Eye (tissue), 1 donor: Measurements from ENCODE around the gene STK25.

Source experiments
- DNase-seq: peaks from one replicate; pipeline ENCODE4 v3.0.0-alpha.2; 2015

STK25 gene

GRCh38 chr2:241508240-241509154 lies at the start of gene STK25:
Gene STK25, minus strand, starts transcription at chr2:241508584. Its CDS starts 549 bp downstream, at chr2:241508035.
- peak; percentile 99 for DNase-seq

- DNase-seq = peak; percentile 58
Observed at GRCh38 chr2:241556746-241557145, 48.4 kb upstream of the STK25 start.

- DNase-seq = no peak
Observed at GRCh38 chr2:241555711-241556110, 47.3 kb upstream of the STK25 start.

- DNase-seq = no peak
Observed at GRCh38 chr2:241554610-241555322, 46.4 kb upstream of the STK25 start.

GRCh38 chr2:241553981-241554380 lies 45.6 kb upstream of the STK25 start:
- no peak for DNase-seq

GRCh38 chr2:241553512-241553830 lies 45.1 kb upstream of the STK25 start:
- DNase-seq = no peak

GRCh38 chr2:241551998-241552737 lies 43.8 kb upstream of the STK25 start:
- DNase-seq = no peak

GRCh38 chr2:241551599-241551997 lies 43.2 kb upstream of the STK25 start:
- no peak for DNase-seq

GRCh38 chr2:241550616-241551580 lies 42.5 kb upstream of the STK25 start:
- DNase-seq = no peak

- DNase-seq = no peak
Observed at GRCh38 chr2:241548451-241548835, 40.1 kb upstream of the STK25 start.

- no peak for DNase-seq
Observed at GRCh38 chr2:241547781-241548450, 39.5 kb upstream of the STK25 start.

GRCh38 chr2:241546771-241547498 lies 38.6 kb upstream of the STK25 start:
- peak; percentile 87 for DNase-seq

GRCh38 chr2:241545523-241546473 lies 37.4 kb upstream of the STK25 start:
- no peak for DNase-seq

- no peak for DNase-seq
Observed at GRCh38 chr2:241545106-241545505, 36.7 kb upstream of the STK25 start.

- no peak for DNase-seq
Observed at GRCh38 chr2:241542278-241542605, 33.9 kb upstream of the STK25 start.

- DNase-seq = peak; percentile 45
Observed at GRCh38 chr2:241541564-241542277, 33.3 kb upstream of the STK25 start.

GRCh38 chr2:241540771-241541561 lies 32.6 kb upstream of the STK25 start:
- DNase-seq = peak; percentile 67

- DNase-seq = no peak
Observed at GRCh38 chr2:241540401-241540770, 32.0 kb upstream of the STK25 start.
